ENCODE results near the gene FAM110A.
"Not testable (repeated sequence)": the region's sequence is repeated elsewhere in the genome, so short reads cannot be mapped to it uniquely, and the experiment has no call there.

FAM110A gene

DNA sequence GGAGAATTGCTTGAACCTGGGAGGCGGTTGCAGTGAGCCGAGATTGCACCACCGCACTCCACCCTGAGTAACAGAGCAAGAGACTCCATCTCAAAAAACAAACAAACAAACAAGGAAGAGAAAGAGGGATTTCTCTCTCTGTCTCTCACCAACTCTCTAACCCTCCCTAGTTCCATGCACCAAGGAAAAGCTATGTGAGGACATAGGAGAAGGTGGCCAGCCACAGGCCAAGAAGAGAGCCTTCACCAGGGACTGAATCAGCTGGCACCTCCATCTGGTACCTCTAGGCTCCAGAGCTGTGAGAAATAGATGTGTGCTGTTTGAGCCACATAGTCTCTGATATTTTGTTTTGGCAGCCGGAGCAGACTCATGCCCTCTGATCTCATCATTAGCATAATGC is 9.0 kb upstream of the FAM110A start:
- no peak for DNase-seq

DNA sequence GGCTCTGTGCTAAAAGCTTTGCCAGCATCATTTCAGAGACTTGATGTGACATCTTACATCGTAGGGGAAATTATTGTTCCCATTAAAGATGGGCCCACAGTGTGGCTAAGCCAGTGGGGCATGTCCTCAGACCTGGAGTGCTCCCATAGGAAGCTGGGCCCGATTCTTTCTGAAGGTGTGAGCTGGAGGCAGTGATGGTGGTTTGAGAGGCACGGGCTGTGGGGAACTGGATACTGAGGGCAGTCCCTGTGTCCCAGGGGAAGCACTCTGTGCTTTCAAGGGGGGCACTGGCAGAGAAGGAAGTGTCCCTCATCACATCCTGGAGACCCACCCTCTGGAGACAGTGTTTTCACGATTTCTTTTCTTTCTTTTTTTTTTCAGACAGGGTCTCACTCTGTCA is 8.6 kb upstream of the FAM110A start:
- DNase-seq: no peak

GRCh38 chr20:825710-826421 is 7.6 kb upstream of the FAM110A start:
- no peak for DNase-seq

GRCh38 chr20:826695-827323 is 6.7 kb upstream of the FAM110A start:
- no peak for DNase-seq

DNA sequence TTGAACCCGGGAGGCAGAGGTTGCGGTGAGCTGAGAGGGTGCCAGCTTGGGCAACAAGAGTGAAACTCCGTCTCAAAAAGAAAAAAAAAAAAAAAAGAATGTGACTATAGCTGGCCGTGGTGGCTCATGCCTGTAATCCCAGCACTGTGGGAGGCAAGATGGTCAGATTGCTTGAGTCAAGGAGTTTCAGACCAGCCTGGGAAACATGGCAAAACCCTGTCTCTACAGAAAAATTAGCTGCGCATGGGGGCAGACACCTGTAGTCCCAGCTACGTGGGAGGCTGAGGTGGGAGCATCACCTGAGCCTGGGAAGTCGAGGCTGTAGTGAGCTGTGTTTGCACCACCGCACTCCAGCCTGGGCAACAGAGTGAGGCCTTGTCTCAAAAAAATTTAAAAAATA is 5.5 kb upstream of the FAM110A start:
- DNase-seq: not testable (repeated sequence)

DNA sequence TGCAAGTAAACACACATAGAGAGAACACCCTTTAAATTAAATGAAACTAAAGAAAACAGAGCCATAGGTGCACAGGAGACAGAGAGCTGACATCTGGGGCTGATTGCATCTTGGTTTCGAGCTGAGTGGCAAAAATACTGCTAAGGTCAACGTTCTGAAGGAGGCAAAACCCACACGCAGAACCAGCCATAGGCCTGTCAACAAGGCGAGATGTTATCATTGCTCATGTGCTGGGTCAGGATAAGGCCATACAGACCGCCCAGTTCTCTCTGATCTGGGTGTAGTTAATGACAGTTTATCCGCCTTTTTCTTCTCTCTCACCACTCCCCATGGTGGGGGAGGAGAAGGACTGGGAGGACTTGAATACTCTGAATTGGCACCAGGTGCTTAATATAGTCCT is 4.5 kb upstream of the FAM110A start:
- no peak for DNase-seq

GRCh38 chr20:829551-829950 is 4.0 kb upstream of the FAM110A start:
- peak; percentile 28 for DNase-seq

DNA sequence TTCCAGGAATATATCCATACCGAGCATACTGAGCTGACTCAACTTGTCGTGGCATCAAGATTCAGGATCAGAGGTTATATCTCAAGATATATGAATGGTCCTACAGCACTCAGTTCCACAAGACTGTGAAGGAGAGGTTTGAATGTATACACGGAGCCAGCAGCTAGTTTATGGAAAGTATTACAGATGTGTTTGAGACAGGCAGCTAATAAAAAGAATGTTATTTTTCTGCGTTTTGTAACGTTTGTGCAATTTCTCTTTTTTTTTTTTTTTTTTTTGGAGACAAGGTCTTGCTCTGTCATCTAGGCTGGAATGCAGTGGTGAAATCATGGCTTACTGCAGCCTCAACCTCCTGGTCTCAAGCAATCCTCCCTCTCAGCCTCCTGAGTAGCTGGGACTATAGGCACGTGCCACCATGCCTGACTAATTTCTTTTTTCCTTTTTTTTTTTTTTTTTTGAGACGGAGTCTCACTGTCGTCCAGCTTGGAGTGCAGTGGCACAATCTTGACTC is 3.4 kb upstream of the FAM110A start:
- peak; percentile 66 for DNase-seq

DNA sequence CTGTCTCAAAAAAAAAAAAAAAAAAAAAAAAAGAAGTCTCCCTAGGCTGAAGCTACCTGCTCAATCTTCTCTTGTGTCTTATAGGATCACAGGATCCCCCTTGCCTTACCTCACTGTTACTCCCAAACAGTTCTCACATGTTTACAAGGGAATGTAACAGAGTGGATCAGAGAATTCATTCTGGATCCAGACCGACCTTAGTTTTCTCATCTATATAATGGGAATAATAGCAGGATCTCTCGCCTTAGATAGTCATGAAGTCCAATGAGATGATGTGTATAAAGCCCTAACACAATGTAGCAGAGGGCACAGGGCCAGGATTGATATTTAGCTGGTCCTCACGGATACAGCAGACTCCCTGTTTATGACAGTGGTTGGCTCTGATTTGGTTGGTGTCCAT is 2.3 kb upstream of the FAM110A start:
- DNase-seq: no peak

GRCh38 chr20:831956-832355 is 1.6 kb upstream of the FAM110A start:
- no peak for DNase-seq

DNA sequence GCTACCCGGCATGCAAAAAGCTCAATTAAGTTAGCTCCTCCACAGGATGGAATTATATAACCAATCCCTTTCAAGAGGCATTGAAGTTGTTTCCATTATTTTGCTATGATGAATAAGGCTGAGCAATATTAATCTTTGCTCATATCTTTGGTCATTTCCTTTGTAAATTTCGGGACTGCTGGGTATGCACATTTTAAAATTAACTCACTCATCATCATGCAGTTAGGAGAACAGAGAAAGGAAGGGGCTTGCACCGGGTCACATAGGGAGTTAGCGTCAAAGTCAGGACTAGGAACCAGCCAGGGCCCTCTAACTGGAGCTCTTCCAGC is 430 bp upstream of the FAM110A start:
- no peak for DNase-seq

DNA sequence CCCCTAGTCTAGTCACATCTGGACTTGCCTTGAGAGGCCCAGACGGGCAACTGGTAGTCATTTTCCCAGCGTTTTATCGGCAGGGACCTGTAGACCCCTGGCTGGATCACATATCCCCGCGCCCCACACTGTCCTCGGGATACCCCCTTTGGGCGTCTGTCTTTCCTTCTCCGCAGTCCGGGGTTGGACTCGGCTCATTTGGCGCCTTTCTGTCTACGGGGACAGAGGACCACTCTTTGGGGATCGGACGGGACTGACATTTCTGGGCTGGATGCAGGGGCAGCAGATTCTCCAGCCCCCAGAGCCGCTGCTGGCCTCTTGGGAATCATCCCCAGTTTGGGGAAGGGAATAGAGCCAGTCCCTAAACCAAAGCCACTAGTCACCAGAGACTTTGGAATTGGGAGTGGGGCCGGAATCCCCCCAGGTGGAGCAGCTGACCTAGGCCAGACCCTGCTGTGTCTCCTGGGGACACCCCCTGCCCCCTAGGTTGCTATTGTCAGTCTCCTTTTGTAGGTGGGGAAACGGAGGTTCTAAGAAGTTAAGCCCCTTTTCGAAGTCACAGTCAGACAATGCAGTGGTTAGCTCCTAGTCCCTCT is 734 bp downstream of the FAM110A start:
- DNase-seq: no peak

DNA sequence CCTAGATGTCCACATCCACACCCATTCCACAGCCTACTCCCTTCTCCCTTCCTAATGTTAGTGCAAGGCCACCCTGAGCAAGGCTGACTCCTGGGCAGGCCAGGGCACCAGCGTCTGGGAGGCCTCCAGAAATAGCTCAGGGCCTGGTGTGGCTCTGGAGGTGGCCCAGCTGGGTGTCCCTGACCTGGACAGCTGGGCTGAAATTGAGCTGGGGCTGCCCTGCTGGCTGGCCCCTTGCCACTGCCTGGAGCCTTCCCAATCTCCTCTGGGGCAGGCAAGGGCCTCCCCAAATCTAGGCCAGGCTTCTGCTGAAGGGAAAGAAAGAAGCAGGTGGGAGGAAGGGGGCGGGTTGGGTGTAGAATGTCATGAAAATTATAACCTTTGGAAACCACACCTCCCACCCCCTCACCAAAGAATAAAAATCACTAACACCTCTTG is 2.1 kb downstream of the FAM110A start:
- DNase-seq: no peak

DNA sequence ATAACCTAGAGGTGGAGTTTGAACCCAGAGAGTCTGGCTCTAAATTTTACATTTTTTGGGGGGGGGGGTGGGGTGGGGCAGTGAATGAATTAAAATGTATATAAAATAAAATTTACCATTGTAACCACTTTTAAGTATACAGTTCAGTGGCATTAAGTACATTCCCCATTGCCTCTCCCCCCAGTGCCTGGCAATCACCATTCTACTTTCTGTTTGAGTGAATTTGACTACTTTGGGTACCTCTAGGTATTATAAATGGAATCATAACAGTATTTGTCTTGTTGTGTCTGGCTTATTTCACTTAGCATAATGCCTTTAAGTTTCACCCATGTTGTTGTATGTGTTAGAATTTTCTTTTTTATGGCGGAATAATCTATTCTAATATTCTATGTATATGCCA is 2.7 kb downstream of the FAM110A start:
- DNase-seq: no peak

DNA sequence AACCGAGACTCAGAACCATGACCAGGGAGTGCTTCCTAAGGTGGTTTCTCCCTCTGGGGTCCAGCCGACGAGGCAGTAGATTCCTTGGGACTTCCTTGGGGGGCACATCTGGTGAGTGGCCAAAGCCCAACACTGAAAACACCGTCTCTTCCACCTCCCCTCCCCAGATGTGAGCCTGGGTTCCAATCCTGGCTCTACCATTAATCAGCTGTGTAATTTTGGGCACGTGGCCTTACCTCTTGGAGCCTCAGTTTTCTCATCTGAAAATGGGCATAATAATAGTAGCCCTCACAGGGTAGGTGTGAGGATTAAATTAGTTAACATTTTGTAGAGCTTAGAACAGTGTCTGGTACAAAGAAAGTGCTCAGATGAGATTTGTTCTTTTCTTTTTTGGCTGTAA is 5.5 kb downstream of the FAM110A start:
- no peak for DNase-seq

DNA sequence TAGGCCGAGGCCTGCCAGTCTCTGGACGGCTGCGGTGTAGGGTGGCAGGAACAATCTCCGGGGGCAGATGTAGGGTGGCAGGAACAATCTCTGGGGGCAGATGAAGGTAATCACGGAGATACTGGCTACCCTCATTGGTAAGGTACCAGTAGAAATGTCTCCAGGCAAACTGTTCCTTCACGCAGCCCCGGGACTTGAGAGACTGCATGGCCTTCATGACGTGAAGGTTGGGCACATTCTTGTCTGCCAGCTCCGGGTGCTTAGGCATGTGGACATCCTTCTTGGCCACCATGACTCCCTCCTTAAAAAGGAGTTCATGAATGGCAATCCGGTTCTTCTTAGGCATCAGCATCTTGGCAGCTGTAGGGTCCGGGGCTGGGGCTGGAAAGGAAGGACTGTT is 6.1 kb downstream of the FAM110A start:
- no peak for DNase-seq

DNA sequence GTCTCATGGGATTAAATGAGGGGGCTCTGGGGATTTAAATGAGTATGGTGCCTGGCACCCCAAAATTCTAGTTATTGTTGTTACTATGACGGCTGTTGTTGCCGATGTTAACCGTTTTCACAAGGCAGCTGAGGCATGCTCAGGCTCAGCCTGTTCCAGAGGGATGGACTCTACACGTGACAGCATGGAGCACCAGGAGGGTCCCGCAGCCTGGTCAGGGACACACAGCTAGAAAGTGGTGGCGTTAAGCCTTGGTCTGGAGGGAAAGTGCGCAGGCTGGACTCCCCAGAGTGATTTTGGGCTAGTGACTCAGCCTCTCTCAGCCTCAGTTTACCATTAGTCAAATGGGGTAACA is 7.0 kb downstream of the FAM110A start:
- no peak for DNase-seq

- DNase-seq: no peak
Measured at GRCh38 chr20:840858-841567, 7.5 kb downstream of the FAM110A start.

- no peak for DNase-seq
Measured at GRCh38 chr20:841568-842546, 8.3 kb downstream of the FAM110A start.

DNA sequence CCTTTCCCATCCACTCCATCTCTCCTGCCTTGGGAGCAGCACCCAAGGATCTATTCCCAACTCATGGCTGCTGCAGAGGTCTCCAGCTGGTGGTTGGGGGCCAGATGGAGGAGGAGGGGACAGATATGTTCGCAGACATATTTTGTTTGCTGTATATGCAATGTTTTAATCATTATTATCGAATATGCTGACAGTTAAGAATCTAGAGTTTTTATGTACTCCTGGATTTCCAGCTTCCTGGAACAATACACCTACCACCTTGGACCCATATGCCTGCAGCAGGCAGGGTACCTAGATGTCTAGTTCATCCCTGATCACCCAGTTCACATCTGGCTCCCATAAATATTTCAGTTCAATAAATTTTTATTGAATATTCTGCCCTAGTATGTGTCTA is 9.0 kb downstream of the FAM110A start:
- DNase-seq: no peak

GRCh38 chr20:843912-844311 is 10.4 kb downstream of the FAM110A start:
- DNase-seq: no peak

GRCh38 chr20:844473-845225 is 11.1 kb downstream of the FAM110A start:
- DNase-seq: peak; percentile 89
